ENCODE data around the gene ALKBH5. TPM values are rescaled to one million over a fixed set of nuclear protein-coding genes. Genes with fewer than 3 reads are reported as not detected.

The ALKBH5 gene
- total and polyA plus RNA-seq, 2 experiments from 2014 or later, result 32.2 to 117 TPM

DNA sequence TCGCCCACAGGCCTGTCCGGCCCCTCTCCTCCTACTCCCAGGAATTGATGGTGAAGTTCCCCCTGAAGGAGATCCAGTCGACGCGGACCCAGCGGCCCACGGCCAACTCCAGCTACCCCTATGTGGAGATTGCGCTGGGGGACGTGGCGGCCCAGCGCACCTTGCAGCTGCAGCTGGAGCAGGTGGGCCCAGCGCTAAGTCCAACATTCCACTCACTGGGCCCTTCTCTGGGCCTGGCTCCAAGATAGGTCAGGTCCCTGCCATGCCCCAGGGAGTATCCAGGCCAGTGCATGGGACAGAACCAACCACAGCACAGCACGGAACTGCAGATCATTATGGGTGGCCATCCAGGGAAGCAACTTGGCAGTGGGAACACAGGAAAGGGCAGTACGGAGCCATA, 9.9 kb upstream of the ALKBH5 start:
- H4K20me1 ChIP-seq (replicated peaks; ENCODE audit: insufficient read depth), result no peaks in the 10 kb centered on the region
- H3K27me3 Mint-ChIP-seq (ENCODE audit: insufficient read depth, low read depth, poor library complexity), result peaks cover 7% of the 10 kb centered on the region
- H3K27me3 ChIP-seq (ENCODE audit: insufficient read depth), result no peaks in the 10 kb centered on the region
- H3K36me3 Mint-ChIP-seq (ENCODE audit: low read depth), result no peaks in the 10 kb centered on the region
- H3K27ac ChIP-seq (ENCODE audit: low read depth), result no peak overlapping the region
- H3F3A ChIP-seq (replicated peaks; ENCODE audit: low read depth), result no peaks in the 10 kb centered on the region
- no peak overlapping the region for H3K4me3 Mint-ChIP-seq
- ATAC-seq (no peak), DNase-seq (ENCODE audit: low spot score) (no peak)
- no peak overlapping the region for H3K4me2 ChIP-seq
- H3K79me2 ChIP-seq (replicated peaks; ENCODE audit: insufficient read depth), result no peaks in the 10 kb centered on the region
- peaks cover 3% of the 10 kb centered on the region; the same call in 1 of the 3 replicates for H3K4me1 Mint-ChIP-seq
- no peaks in the 10 kb centered on the region for H3K9me2 ChIP-seq (ENCODE audit: insufficient read depth)
- TF ChIP-seq, protein P1, sequence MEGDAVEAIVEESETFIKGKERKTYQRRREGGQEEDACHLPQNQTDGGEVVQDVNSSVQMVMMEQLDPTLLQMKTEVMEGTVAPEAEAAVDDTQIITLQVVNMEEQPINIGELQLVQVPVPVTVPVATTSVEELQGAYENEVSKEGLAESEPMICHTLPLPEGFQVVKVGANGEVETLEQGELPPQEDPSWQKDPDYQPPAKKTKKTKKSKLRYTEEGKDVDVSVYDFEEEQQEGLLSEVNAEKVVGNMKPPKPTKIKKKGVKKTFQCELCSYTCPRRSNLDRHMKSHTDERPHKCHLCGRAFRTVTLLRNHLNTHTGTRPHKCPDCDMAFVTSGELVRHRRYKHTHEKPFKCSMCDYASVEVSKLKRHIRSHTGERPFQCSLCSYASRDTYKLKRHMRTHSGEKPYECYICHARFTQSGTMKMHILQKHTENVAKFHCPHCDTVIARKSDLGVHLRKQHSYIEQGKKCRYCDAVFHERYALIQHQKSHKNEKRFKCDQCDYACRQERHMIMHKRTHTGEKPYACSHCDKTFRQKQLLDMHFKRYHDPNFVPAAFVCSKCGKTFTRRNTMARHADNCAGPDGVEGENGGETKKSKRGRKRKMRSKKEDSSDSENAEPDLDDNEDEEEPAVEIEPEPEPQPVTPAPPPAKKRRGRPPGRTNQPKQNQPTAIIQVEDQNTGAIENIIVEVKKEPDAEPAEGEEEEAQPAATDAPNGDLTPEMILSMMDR (conservative IDR thresholded peaks at IDR 0.05; ENCODE audit: low read depth in 2 of 2), result no peak
- TF ChIP-seq ZNF331 (CRISPR knock-in tag; IDR thresholded peaks at IDR 0.05; ENCODE audit: low read depth) (no peak), JUNB (IDR thresholded peaks at IDR 0.05; ENCODE audit: unreplicated experiment) (no peak), EZH2phosphoT487 (IDR thresholded peaks at IDR 0.05; ENCODE audit: unreplicated experiment) (no peak), EZH2 (IDR thresholded peaks at IDR 0.05; ENCODE audit: low read depth, unreplicated experiment) (no peak), CREB1 (CRISPR knock-in tag; IDR thresholded peaks at IDR 0.05; ENCODE audit: low read depth) (no peak), ZNF114 (CRISPR knock-in tag; IDR thresholded peaks at IDR 0.05) (no peak), NANOG (IDR thresholded peaks at IDR 0.05; ENCODE audit: borderline replicate concordance) (no peak), POLR2AphosphoS5 (IDR thresholded peaks at IDR 0.05; ENCODE audit: low read depth) (no peak), STAT1 (IDR thresholded peaks at IDR 0.05; ENCODE audit: unreplicated experiment) (no peak)
- TF ChIP-seq, protein P2, sequence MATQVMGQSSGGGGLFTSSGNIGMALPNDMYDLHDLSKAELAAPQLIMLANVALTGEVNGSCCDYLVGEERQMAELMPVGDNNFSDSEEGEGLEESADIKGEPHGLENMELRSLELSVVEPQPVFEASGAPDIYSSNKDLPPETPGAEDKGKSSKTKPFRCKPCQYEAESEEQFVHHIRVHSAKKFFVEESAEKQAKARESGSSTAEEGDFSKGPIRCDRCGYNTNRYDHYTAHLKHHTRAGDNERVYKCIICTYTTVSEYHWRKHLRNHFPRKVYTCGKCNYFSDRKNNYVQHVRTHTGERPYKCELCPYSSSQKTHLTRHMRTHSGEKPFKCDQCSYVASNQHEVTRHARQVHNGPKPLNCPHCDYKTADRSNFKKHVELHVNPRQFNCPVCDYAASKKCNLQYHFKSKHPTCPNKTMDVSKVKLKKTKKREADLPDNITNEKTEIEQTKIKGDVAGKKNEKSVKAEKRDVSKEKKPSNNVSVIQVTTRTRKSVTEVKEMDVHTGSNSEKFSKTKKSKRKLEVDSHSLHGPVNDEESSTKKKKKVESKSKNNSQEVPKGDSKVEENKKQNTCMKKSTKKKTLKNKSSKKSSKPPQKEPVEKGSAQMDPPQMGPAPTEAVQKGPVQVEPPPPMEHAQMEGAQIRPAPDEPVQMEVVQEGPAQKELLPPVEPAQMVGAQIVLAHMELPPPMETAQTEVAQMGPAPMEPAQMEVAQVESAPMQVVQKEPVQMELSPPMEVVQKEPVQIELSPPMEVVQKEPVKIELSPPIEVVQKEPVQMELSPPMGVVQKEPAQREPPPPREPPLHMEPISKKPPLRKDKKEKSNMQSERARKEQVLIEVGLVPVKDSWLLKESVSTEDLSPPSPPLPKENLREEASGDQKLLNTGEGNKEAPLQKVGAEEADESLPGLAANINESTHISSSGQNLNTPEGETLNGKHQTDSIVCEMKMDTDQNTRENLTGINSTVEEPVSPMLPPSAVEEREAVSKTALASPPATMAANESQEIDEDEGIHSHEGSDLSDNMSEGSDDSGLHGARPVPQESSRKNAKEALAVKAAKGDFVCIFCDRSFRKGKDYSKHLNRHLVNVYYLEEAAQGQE (IDR thresholded peaks at IDR 0.05; ENCODE audit: unreplicated experiment), result no peak
- TF ChIP-seq, protein P3, sequence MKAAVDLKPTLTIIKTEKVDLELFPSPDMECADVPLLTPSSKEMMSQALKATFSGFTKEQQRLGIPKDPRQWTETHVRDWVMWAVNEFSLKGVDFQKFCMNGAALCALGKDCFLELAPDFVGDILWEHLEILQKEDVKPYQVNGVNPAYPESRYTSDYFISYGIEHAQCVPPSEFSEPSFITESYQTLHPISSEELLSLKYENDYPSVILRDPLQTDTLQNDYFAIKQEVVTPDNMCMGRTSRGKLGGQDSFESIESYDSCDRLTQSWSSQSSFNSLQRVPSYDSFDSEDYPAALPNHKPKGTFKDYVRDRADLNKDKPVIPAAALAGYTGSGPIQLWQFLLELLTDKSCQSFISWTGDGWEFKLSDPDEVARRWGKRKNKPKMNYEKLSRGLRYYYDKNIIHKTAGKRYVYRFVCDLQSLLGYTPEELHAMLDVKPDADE (IDR thresholded peaks at IDR 0.05), result no peak
- TF ChIP-seq, protein P4, sequence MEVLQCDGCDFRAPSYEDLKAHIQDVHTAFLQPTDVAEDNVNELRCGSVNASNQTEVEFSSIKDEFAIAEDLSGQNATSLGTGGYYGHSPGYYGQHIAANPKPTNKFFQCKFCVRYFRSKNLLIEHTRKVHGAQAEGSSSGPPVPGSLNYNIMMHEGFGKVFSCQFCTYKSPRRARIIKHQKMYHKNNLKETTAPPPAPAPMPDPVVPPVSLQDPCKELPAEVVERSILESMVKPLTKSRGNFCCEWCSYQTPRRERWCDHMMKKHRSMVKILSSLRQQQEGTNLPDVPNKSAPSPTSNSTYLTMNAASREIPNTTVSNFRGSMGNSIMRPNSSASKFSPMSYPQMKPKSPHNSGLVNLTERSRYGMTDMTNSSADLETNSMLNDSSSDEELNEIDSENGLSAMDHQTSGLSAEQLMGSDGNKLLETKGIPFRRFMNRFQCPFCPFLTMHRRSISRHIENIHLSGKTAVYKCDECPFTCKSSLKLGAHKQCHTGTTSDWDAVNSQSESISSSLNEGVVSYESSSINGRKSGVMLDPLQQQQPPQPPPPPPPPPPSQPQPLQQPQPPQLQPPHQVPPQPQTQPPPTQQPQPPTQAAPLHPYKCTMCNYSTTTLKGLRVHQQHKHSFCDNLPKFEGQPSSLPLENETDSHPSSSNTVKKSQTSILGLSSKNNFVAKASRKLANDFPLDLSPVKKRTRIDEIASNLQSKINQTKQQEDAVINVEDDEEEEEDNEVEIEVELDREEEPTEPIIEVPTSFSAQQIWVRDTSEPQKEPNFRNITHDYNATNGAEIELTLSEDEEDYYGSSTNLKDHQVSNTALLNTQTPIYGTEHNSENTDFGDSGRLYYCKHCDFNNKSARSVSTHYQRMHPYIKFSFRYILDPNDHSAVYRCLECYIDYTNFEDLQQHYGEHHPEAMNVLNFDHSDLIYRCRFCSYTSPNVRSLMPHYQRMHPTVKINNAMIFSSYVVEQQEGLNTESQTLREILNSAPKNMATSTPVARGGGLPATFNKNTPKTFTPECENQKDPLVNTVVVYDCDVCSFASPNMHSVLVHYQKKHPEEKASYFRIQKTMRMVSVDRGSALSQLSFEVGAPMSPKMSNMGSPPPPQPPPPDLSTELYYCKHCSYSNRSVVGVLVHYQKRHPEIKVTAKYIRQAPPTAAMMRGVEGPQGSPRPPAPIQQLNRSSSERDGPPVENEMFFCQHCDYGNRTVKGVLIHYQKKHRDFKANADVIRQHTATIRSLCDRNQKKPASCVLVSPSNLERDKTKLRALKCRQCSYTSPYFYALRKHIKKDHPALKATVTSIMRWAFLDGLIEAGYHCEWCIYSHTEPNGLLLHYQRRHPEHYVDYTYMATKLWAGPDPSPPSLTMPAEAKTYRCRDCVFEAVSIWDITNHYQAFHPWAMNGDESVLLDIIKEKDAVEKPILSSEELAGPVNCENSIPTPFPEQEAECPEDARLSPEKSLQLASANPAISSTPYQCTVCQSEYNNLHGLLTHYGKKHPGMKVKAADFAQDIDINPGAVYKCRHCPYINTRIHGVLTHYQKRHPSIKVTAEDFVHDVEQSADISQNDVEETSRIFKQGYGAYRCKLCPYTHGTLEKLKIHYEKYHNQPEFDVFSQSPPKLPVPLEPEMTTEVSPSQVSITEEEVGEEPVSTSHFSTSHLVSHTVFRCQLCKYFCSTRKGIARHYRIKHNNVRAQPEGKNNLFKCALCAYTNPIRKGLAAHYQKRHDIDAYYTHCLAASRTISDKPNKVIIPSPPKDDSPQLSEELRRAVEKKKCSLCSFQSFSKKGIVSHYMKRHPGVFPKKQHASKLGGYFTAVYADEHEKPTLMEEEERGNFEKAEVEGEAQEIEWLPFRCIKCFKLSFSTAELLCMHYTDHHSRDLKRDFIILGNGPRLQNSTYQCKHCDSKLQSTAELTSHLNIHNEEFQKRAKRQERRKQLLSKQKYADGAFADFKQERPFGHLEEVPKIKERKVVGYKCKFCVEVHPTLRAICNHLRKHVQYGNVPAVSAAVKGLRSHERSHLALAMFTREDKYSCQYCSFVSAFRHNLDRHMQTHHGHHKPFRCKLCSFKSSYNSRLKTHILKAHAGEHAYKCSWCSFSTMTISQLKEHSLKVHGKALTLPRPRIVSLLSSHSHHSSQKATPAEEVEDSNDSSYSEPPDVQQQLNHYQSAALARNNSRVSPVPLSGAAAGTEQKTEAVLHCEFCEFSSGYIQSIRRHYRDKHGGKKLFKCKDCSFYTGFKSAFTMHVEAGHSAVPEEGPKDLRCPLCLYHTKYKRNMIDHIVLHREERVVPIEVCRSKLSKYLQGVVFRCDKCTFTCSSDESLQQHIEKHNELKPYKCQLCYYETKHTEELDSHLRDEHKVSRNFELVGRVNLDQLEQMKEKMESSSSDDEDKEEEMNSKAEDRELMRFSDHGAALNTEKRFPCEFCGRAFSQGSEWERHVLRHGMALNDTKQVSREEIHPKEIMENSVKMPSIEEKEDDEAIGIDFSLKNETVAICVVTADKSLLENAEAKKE (CRISPR knock-in tag; IDR thresholded peaks at IDR 0.05), result no peak
- H2AFZ ChIP-seq, result no peak overlapping the region
- no peak overlapping the region for H3K4me3 ChIP-seq
- H3K36me3 ChIP-seq (ENCODE audit: insufficient read depth), result no peaks in the 10 kb centered on the region
- no peak overlapping the region for H3K27ac Mint-ChIP-seq
- no peaks in the 10 kb centered on the region; the same call in 2 of the 3 replicates for H3K9me3 Mint-ChIP-seq
- H3K4me1 ChIP-seq (ENCODE audit: insufficient read depth), result no peaks in the 10 kb centered on the region

Data from GM23338 (cell line).